HG02840 (cell line): ENCODE results near the gene PCP4.

ENCODE experiments used
- ATAC-seq: cut with Tn5 transposase; IDR thresholded peaks from one replicate; pipeline ENCODE4 v1.9.1; 2021; ENCODE audit warnings: mild to moderate bottlenecking, moderate library complexity, moderate number of reproducible peaks; ENCODE audit not compliant: unreplicated experiment, low FRiP score

Gene PCP4

GRCh38 chr21:39968010-39968409, 100.8 kb downstream of the PCP4 start:
- ATAC-seq: no peak

GRCh38 chr21:39969691-39970364, 102.6 kb downstream of the PCP4 start:
- no peak for ATAC-seq

GRCh38 chr21:39971956-39972355, 104.7 kb downstream of the PCP4 start:
- no peak for ATAC-seq

- ATAC-seq: no peak
Observed at GRCh38 chr21:39972471-39972870, 105.2 kb downstream of the PCP4 start.

GRCh38 chr21:39972976-39973770, 105.9 kb downstream of the PCP4 start:
- no peak for ATAC-seq

GRCh38 chr21:39976800-39977199, 109.6 kb downstream of the PCP4 start:
- ATAC-seq: no peak
